Stimulated activated naive CD8-positive, alpha-beta T cell treated with anti-CD3 and anti-CD28 coated beads, Interleukin-15, Interleukin-2, amounts not matched to agents 100 ng/mL and 50 ng/mL, for 24 hours (primary cell): ENCODE data around the gene MDN1.
"Not testable (repeated sequence)": the region's sequence is repeated elsewhere in the genome, so short reads cannot be mapped to it uniquely, and the experiment has no call there.

ENCODE experiments used
- H3K27ac Mint-ChIP-seq: one replicate; pipeline ENCODE4 v1.8.0; 2021; ENCODE audit warnings: mild to moderate bottlenecking, mixed read lengths
- H3K27me3 Mint-ChIP-seq: one replicate; pipeline ENCODE4 v1.8.0; 2021; ENCODE audit warnings: mixed read lengths
- H3K36me3 Mint-ChIP-seq: one replicate; pipeline ENCODE4 v1.8.0; 2021; ENCODE audit warnings: low read depth, mixed read lengths
- H3K4me1 Mint-ChIP-seq: one replicate; pipeline ENCODE4 v1.8.0; 2021; ENCODE audit warnings: low read depth, mixed read lengths
- H3K4me3 Mint-ChIP-seq: one replicate; pipeline ENCODE4 v1.8.0; 2021; ENCODE audit warnings: mild to moderate bottlenecking, mixed read lengths
- H3K9me3 Mint-ChIP-seq: one replicate; pipeline ENCODE4 v1.8.0; 2021; ENCODE audit warnings: mixed read lengths

The MDN1 gene

GRCh38 chr6:89643406-89643805, 176.2 kb downstream of the MDN1 start:
- Mint-ChIP-seq H3K4me3 (no peak overlapping the region), H3K36me3 (peaks cover 55% of the 10 kb centered on the region)

GRCh38 chr6:89642956-89643355, 176.6 kb downstream of the MDN1 start:
- Mint-ChIP-seq H3K27me3 (no peaks in the 10 kb centered on the region), H3K9me3 (no peaks in the 10 kb centered on the region), H3K4me1 (peaks cover 16% of the 10 kb centered on the region), H3K27ac (no peak overlapping the region), H3K36me3 (peaks cover 54% of the 10 kb centered on the region), H3K4me3 (no peak overlapping the region)

More at GRCh38 chr6:89643406-89643805, 176.2 kb downstream of the MDN1 start:
- Mint-ChIP-seq H3K27me3 (no peaks in the 10 kb centered on the region), H3K27ac (no peak overlapping the region), H3K4me1 (peaks cover 12% of the 10 kb centered on the region), H3K9me3 (no peaks in the 10 kb centered on the region)

- H3K36me3 Mint-ChIP-seq = peaks cover 51% of the 10 kb centered on the region
- H3K4me1 Mint-ChIP-seq = peaks cover 21% of the 10 kb centered on the region
Observed at GRCh38 chr6:89641581-89641980, 178.0 kb downstream of the MDN1 start.

GRCh38 chr6:89640804-89641203, 178.8 kb downstream of the MDN1 start:
- H3K4me1 Mint-ChIP-seq = peaks cover 21% of the 10 kb centered on the region
- peaks cover 51% of the 10 kb centered on the region for H3K36me3 Mint-ChIP-seq
- H3K27ac Mint-ChIP-seq = peak overlapping the region; percentile 41
- H3K4me3 Mint-ChIP-seq = no peak overlapping the region
- H3K9me3 Mint-ChIP-seq = no peaks in the 10 kb centered on the region
- no peaks in the 10 kb centered on the region for H3K27me3 Mint-ChIP-seq

More at GRCh38 chr6:89641581-89641980, 178.0 kb downstream of the MDN1 start:
- not testable (repeated sequence) for H3K4me3 Mint-ChIP-seq, H3K27ac Mint-ChIP-seq, H3K9me3 Mint-ChIP-seq, H3K27me3 Mint-ChIP-seq

- H3K4me3 Mint-ChIP-seq = peak within 1 kb of the TSS; percentile 88
- H3K4me1 Mint-ChIP-seq = peaks cover 21% of the 10 kb centered on the region
- no peaks in the 10 kb centered on the region for H3K9me3 Mint-ChIP-seq
- H3K27ac Mint-ChIP-seq = peak within 1 kb of the TSS; percentile 98
- H3K36me3 Mint-ChIP-seq = peaks cover 53% of the 10 kb centered on the region
- H3K27me3 Mint-ChIP-seq = no peaks in the 10 kb centered on the region
Observed at GRCh38 chr6:89638320-89639195, 181.0 kb downstream of the MDN1 start, which contains the start of gene LYRM2. Gene LYRM2 (minus strand): TSS chr6:89638747. CDS start chr6:89638716, 31 bp downstream.

- Mint-ChIP-seq H3K9me3 (no peaks in the 10 kb centered on the region), H3K4me3 (peak overlapping the region; percentile 88), H3K27ac (peak overlapping the region; percentile 98), H3K36me3 (peaks cover 52% of the 10 kb centered on the region), H3K27me3 (no peaks in the 10 kb centered on the region), H3K4me1 (peaks cover 21% of the 10 kb centered on the region)
Observed at GRCh38 chr6:89637960-89638319, 181.7 kb downstream of the MDN1 start.

- not testable (repeated sequence) for H3K9me3 Mint-ChIP-seq, H3K27ac Mint-ChIP-seq, H3K4me3 Mint-ChIP-seq, H3K27me3 Mint-ChIP-seq
- peaks cover 21% of the 10 kb centered on the region for H3K4me1 Mint-ChIP-seq
- peaks cover 42% of the 10 kb centered on the region for H3K36me3 Mint-ChIP-seq
Observed at GRCh38 chr6:89636412-89636811, 183.2 kb downstream of the MDN1 start.

GRCh38 chr6:89630488-89630887, 189.1 kb downstream of the MDN1 start:
- Mint-ChIP-seq H3K4me1 (no peaks in the 10 kb centered on the region), H3K27ac (no peak overlapping the region), H3K4me3 (no peak overlapping the region), H3K27me3 (no peaks in the 10 kb centered on the region), H3K9me3 (no peaks in the 10 kb centered on the region), H3K36me3 (peaks cover 11% of the 10 kb centered on the region)

- no peaks in the 10 kb centered on the region for H3K9me3 Mint-ChIP-seq
- no peaks in the 10 kb centered on the region for H3K36me3 Mint-ChIP-seq
- no peaks in the 10 kb centered on the region for H3K4me1 Mint-ChIP-seq
- no peaks in the 10 kb centered on the region for H3K27me3 Mint-ChIP-seq
- H3K4me3 Mint-ChIP-seq = no peak overlapping the region
- no peak overlapping the region for H3K27ac Mint-ChIP-seq
Observed at GRCh38 chr6:89623749-89624148, 195.8 kb downstream of the MDN1 start.

GRCh38 chr6:89619567-89619966, 200.0 kb downstream of the MDN1 start:
- H3K4me3 Mint-ChIP-seq = no peak overlapping the region
- H3K4me1 Mint-ChIP-seq = no peaks in the 10 kb centered on the region
- no peak overlapping the region for H3K27ac Mint-ChIP-seq
- H3K27me3 Mint-ChIP-seq = no peaks in the 10 kb centered on the region
- no peaks in the 10 kb centered on the region for H3K9me3 Mint-ChIP-seq
- no peaks in the 10 kb centered on the region for H3K36me3 Mint-ChIP-seq

GRCh38 chr6:89618026-89618425, 201.6 kb downstream of the MDN1 start:
- H3K36me3 Mint-ChIP-seq = no peaks in the 10 kb centered on the region
- no peaks in the 10 kb centered on the region for H3K4me1 Mint-ChIP-seq
- no peaks in the 10 kb centered on the region for H3K9me3 Mint-ChIP-seq
- no peak overlapping the region for H3K27ac Mint-ChIP-seq
- no peaks in the 10 kb centered on the region for H3K27me3 Mint-ChIP-seq
- no peak overlapping the region for H3K4me3 Mint-ChIP-seq

GRCh38 chr6:89616531-89616930, 203.1 kb downstream of the MDN1 start:
- Mint-ChIP-seq H3K36me3 (no peaks in the 10 kb centered on the region), H3K4me1 (no peaks in the 10 kb centered on the region), H3K27ac (no peak overlapping the region), H3K4me3 (no peak overlapping the region), H3K9me3 (no peaks in the 10 kb centered on the region), H3K27me3 (no peaks in the 10 kb centered on the region)

GRCh38 chr6:89615882-89616281, 203.7 kb downstream of the MDN1 start:
- H3K27ac Mint-ChIP-seq = no peak overlapping the region
- H3K4me3 Mint-ChIP-seq = no peak overlapping the region
- H3K27me3 Mint-ChIP-seq = no peaks in the 10 kb centered on the region
- no peaks in the 10 kb centered on the region for H3K36me3 Mint-ChIP-seq
- H3K9me3 Mint-ChIP-seq = no peaks in the 10 kb centered on the region
- no peaks in the 10 kb centered on the region for H3K4me1 Mint-ChIP-seq

GRCh38 chr6:89613790-89614189, 205.8 kb downstream of the MDN1 start:
- no peak overlapping the region for H3K4me3 Mint-ChIP-seq
- no peaks in the 10 kb centered on the region for H3K36me3 Mint-ChIP-seq
- H3K9me3 Mint-ChIP-seq = no peaks in the 10 kb centered on the region
- H3K4me1 Mint-ChIP-seq = peaks cover 4% of the 10 kb centered on the region
- no peaks in the 10 kb centered on the region for H3K27me3 Mint-ChIP-seq
- no peak overlapping the region for H3K27ac Mint-ChIP-seq

- H3K4me3 Mint-ChIP-seq = no peak overlapping the region
- H3K27ac Mint-ChIP-seq = no peak overlapping the region
- no peaks in the 10 kb centered on the region for H3K9me3 Mint-ChIP-seq
Observed at GRCh38 chr6:89612121-89612520, 207.5 kb downstream of the MDN1 start.

GRCh38 chr6:89611666-89612065, 207.9 kb downstream of the MDN1 start:
- H3K4me3 Mint-ChIP-seq = no peak overlapping the region
- no peaks in the 10 kb centered on the region for H3K9me3 Mint-ChIP-seq
- H3K27me3 Mint-ChIP-seq = no peaks in the 10 kb centered on the region
- H3K4me1 Mint-ChIP-seq = peaks cover 4% of the 10 kb centered on the region
- H3K27ac Mint-ChIP-seq = no peak overlapping the region
- H3K36me3 Mint-ChIP-seq = no peaks in the 10 kb centered on the region

More at GRCh38 chr6:89612121-89612520, 207.5 kb downstream of the MDN1 start:
- Mint-ChIP-seq H3K4me1 (peaks cover 4% of the 10 kb centered on the region), H3K36me3 (no peaks in the 10 kb centered on the region), H3K27me3 (no peaks in the 10 kb centered on the region)
